IMR-90 (cell line): ENCODE data around the gene ABHD17C.

Source experiments
- CEBPB ChIP-seq: IDR thresholded peaks from 2 replicates; pipeline ENCODE4 v1.6.1; 2012; ENCODE audit warnings: low read depth, low read length, improper control_type of control experiment
- CHD1 ChIP-seq: IDR thresholded peaks from 2 replicates; pipeline ENCODE4 v1.6.1; 2012; ENCODE audit warnings: low read depth, low read length, improper control_type of control experiment
- FOS ChIP-seq: fragments of 150-350 bp; IDR thresholded peaks from 2 replicates; pipeline ENCODE4 v1.6.1; 2016; ENCODE audit warnings: low read depth, low read length
- SMC3 ChIP-seq: fragments of 150-350 bp; IDR thresholded peaks from 2 replicates; pipeline ENCODE4 v1.6.1; 2016; ENCODE audit warnings: low read depth, mild to moderate bottlenecking, antibody characterized with exemption, low read length, moderate library complexity
- TF ChIP-seq, protein P1 (sequence below): conservative IDR thresholded peaks from 2 replicates; pipeline ENCODE4 v1.5.1; 2012; ENCODE audit warnings: mild to moderate bottlenecking, low read depth, low read length, improper control_type of control experiment

DNA sequence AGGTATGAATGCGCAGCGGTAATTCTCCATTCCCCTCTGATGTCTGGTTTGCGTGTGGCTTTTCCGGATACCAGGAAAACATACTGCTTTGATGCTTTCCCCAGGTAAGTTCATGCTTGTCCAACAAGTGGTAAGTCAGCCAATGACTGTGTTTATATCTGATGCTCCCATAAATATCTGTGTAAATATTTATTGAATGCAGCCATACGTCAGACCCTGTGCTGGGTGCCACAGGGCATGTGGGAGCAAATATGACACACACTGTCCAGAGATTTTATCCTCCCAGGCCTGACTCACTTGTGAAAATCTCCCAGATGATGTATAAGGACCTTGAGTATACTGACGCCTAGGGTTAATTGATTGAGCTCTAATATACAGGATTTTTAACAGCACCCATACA, 54.5 kb downstream of the ABHD17C start:
- TF ChIP-seq, protein P1, sequence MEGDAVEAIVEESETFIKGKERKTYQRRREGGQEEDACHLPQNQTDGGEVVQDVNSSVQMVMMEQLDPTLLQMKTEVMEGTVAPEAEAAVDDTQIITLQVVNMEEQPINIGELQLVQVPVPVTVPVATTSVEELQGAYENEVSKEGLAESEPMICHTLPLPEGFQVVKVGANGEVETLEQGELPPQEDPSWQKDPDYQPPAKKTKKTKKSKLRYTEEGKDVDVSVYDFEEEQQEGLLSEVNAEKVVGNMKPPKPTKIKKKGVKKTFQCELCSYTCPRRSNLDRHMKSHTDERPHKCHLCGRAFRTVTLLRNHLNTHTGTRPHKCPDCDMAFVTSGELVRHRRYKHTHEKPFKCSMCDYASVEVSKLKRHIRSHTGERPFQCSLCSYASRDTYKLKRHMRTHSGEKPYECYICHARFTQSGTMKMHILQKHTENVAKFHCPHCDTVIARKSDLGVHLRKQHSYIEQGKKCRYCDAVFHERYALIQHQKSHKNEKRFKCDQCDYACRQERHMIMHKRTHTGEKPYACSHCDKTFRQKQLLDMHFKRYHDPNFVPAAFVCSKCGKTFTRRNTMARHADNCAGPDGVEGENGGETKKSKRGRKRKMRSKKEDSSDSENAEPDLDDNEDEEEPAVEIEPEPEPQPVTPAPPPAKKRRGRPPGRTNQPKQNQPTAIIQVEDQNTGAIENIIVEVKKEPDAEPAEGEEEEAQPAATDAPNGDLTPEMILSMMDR, result no peak
- TF ChIP-seq CHD1 (no peak), FOS (no peak), SMC3 (no peak), CEBPB (no peak)
